B cell (primary cell): ENCODE results near the gene FEV. TPM values are rescaled to one million over a fixed set of nuclear protein-coding genes. Genes with fewer than 3 reads are reported as not detected.

ENCODE experiments used
- ATAC-seq: fragments of 200-7000 bp; cut with Tn5 transposase; one replicate; pipeline ENCODE4 v1.10.0; 2021; ENCODE audit warnings: low read depth, mild to moderate bottlenecking, moderate number of reproducible peaks, moderate library complexity
- CTCF ChIA-PET: fragments of 350-600 bp; sonication (Branson Sonifier 250); formaldehyde crosslinking; loops from one replicate; lab custom pipeline; 2021; ENCODE audit warnings: antibody characterized with exemption, inconsistent platforms; lab: Charles Lee
- POLR2A ChIA-PET: fragments of 350-600 bp; sonication (Branson Sonifier 250); formaldehyde crosslinking; loops from one replicate; lab custom pipeline; 2021; ENCODE audit warnings: antibody characterized with exemption; lab: Charles Lee
- DNase-seq: peaks from one replicate; pipeline ENCODE4 v3.0.0; 2013
- H2AFZ ChIP-seq: 2 replicates; pipeline ENCODE4 v1.6.1; 2012; ENCODE audit warnings: mild to moderate bottlenecking, low read depth, low read length; ENCODE audit not compliant: insufficient read depth, poor library complexity, severe bottlenecking
- H3K27ac ChIP-seq, 2 donors: 1 replicate in 1 of 2; 2 replicates in 1 of 2; pipeline ENCODE4 v1.5.1; 2012 to 2013; ENCODE audit warnings: low read length in 2 of 2, mild to moderate bottlenecking in 2 of 2, moderate library complexity in 1 of 2
- H3K27me3 ChIP-seq, 4 experiments: fragments of 200-600 bp in 1 of 4; sonication (generic) in 1 of 4; replicated peaks in 1 of 4; 1 replicate in 2 of 4; 2 replicates in 2 of 4; pipeline versions ENCODE4 v1.6.1 to v1.7.0; 2013 to 2016; ENCODE audit warnings: low read length in 3 of 4, mild to moderate bottlenecking in 2 of 4, mixed read lengths in 1 of 4, moderate library complexity in 1 of 4; ENCODE audit not compliant: insufficient read depth in 4 of 4, control insufficient read depth in 3 of 4; ENCODE audit errors: control extremely low read depth in 1 of 4
- H3K36me3 ChIP-seq, 2 experiments: replicated peaks in 1 of 2; 1 replicate in 1 of 2; 2 replicates in 1 of 2; pipeline versions ENCODE4 v1.6.1 to v1.7.1; 2013; ENCODE audit warnings: low read length in 1 of 2; ENCODE audit not compliant: insufficient read depth in 2 of 2, control insufficient read depth in 1 of 2; ENCODE audit errors: control extremely low read depth in 1 of 2, extremely low read depth in 1 of 2
- H3K4me1 ChIP-seq, 2 donors: fragments of 200-600 bp in 1 of 2; sonication (generic) in 1 of 2; 1 replicate in 1 of 2; 2 replicates in 1 of 2; pipeline versions ENCODE4 v1.5.1 to v1.6.1; 2013 to 2017; ENCODE audit warnings: low read length in 2 of 2; ENCODE audit not compliant: control insufficient read depth in 2 of 2, insufficient read depth in 2 of 2
- H3K4me2 ChIP-seq: replicated peaks from 2 replicates; pipeline ENCODE3; 2012; ENCODE audit warnings: mild to moderate bottlenecking, low read depth, low read length; ENCODE audit not compliant: poor library complexity, severe bottlenecking
- H3K4me3 ChIP-seq, 5 experiments: fragments of 200-600 bp in 1 of 5; sonication (generic) in 1 of 5; 1 replicate in 3 of 5; 2 replicates in 2 of 5; pipeline versions ENCODE4 v1.5.1 to v1.7.0; 2011 to 2016; ENCODE audit warnings: low read length in 4 of 5, mild to moderate bottlenecking in 4 of 5, low read depth in 2 of 5, control low read depth in 1 of 5, moderate library complexity in 1 of 5; ENCODE audit not compliant: insufficient read depth in 1 of 5; ENCODE audit errors: control extremely low read depth in 1 of 5, extremely low read depth in 1 of 5
- H3K79me2 ChIP-seq: fragments of 200-600 bp; sonication (generic); one replicate; pipeline ENCODE4 v1.6.0; 2016; ENCODE audit warnings: low read length; ENCODE audit not compliant: control insufficient read depth, insufficient read depth
- H3K9ac ChIP-seq: fragments of 200-600 bp; sonication (generic); 2 replicates; pipeline ENCODE4 v1.6.1; 2017; ENCODE audit warnings: mild to moderate bottlenecking, low read length, moderate library complexity
- H3K9me3 ChIP-seq, 3 donors: one replicate each; pipeline versions ENCODE4 v1.6.1 to v1.7.1; 2013; ENCODE audit warnings: low read length in 2 of 3; ENCODE audit not compliant: control insufficient read depth in 2 of 3, insufficient read depth in 1 of 3; ENCODE audit errors: control extremely low read depth in 1 of 3
- H4K20me1 ChIP-seq: 2 replicates; pipeline ENCODE4 v1.6.0; 2012; ENCODE audit warnings: mild to moderate bottlenecking, low read length; ENCODE audit not compliant: insufficient read depth, control insufficient read depth, poor library complexity, severe bottlenecking
- H3K27ac Mint-ChIP-seq: one replicate; pipeline ENCODE4 v1.8.0; 2021; ENCODE audit warnings: mixed read lengths
- H3K27me3 Mint-ChIP-seq: one replicate; pipeline ENCODE4 v1.8.0; 2021; ENCODE audit warnings: mixed read lengths
- H3K4me1 Mint-ChIP-seq: one replicate; pipeline ENCODE4 v1.8.0; 2021; ENCODE audit warnings: mixed read lengths
- H3K4me3 Mint-ChIP-seq: one replicate; pipeline ENCODE4 v1.8.0; 2021; ENCODE audit warnings: mixed read lengths
- H3K9me3 Mint-ChIP-seq: one replicate; pipeline ENCODE4 v1.8.0; 2022; ENCODE audit warnings: mixed read lengths; ENCODE audit not compliant: insufficient read depth
- CTCF ChIP-seq: fragments of 200-600 bp; IDR thresholded peaks from one replicate; pipeline ENCODE4 v1.8.0; 2022; ENCODE audit warnings: antibody characterized with exemption, mild to moderate bottlenecking
- EZH2 ChIP-seq: IDR thresholded peaks from 2 replicates; pipeline ENCODE4 v1.6.1; 2012; ENCODE audit warnings: borderline replicate concordance, low read depth, mild to moderate bottlenecking, moderate library complexity, low read length; ENCODE audit not compliant: insufficient read depth, poor library complexity, severe bottlenecking
- WGBS: methylation state at CpG from one replicate; pipeline ENCODE4 v1.1.5; 2013; ENCODE audit warnings: missing lambda C conversion rate; ENCODE audit not compliant: insufficient coverage; 5-methylcytosine and 5-hydroxymethylcytosine counted together
- intact Hi-C: fragments of 100-400 bp; cut with micrococcal nuclease; formaldehyde crosslinking; loops from one replicate; pipeline ENCODE4 v1.10.0; 2022
- polyA plus RNA-seq: library from polyadenylated mRNA; depleted of rRNA; stranded (reverse); fragments of >200 nt; gene quantifications from 2 replicates; pipeline ENCODE4 v1.2.3, GENCODE V29; 2012
- total RNA-seq, 2 donors: library from RNA; stranded (reverse); fragments of 120-200 nt in 1 of 2; gene quantifications; 1 replicate in 1 of 2; 2 replicates in 1 of 2; pipeline versions ENCODE4 v1.2.3 to v1.2.4, GENCODE V29; 2013 to 2022

FEV gene
- total and polyA plus RNA-seq, 2 donors (not counting 1 experiment from before 2014, with no cell fraction given): not detected

GRCh38 chr2:218954541-218955300, 30.3 kb downstream of the FEV start:
- Histone ChIP-seq H3K4me3 (no peak overlapping the region), H4K20me1 (no peaks in the 10 kb centered on the region), H3K36me3 (no peaks in the 10 kb centered on the region), H3K9ac (no peak overlapping the region), H2AFZ (no peak overlapping the region), H3K79me2 (no peaks in the 10 kb centered on the region), H3K9me3 (peaks cover 0 to 8% (median 0%) of the 10 kb centered on the region in 3 donors), H3K4me2 (no peak overlapping the region), H3K4me1 (peaks cover 5 to 7% of the 10 kb centered on the region in 2 donors), H3K27ac (no peak overlapping the region), H3K27me3 (peaks cover 0 to 33% (median 1%) of the 10 kb centered on the region in 4 experiments)
- Mint-ChIP-seq H3K4me1 (peaks cover 9% of the 10 kb centered on the region), H3K9me3 (no peaks in the 10 kb centered on the region), H3K27me3 (peaks cover 64% of the 10 kb centered on the region), H3K4me3 (no peak overlapping the region), H3K27ac (no peak overlapping the region)
- POLR2A ChIA-PET: no interaction called here
- CTCF ChIA-PET: no interaction called here
- intact Hi-C loops: no loop called here
- TF ChIP-seq CTCF: no peak
- no peak for TF ChIP-seq EZH2
- DNase-seq (no peak), ATAC-seq (no peak)
- WGBS: 92% methylated on average over 3 of the region's 8 CpGs

- Mint-ChIP-seq H3K4me1 (peaks cover 3% of the 10 kb centered on the region), H3K9me3 (no peaks in the 10 kb centered on the region), H3K27ac (no peak overlapping the region), H3K4me3 (no peak overlapping the region), H3K27me3 (peaks cover 61% of the 10 kb centered on the region)
- TF ChIP-seq CTCF: no peak
- no peak for TF ChIP-seq EZH2
- Histone ChIP-seq H2AFZ (no peak overlapping the region), H3K4me1 (no peaks in the 10 kb centered on the region), H3K36me3 (no peaks in the 10 kb centered on the region), H4K20me1 (no peaks in the 10 kb centered on the region), H3K9me3 (peaks cover 0 to 3% (median 0%) of the 10 kb centered on the region in 3 donors), H3K9ac (no peak overlapping the region), H3K79me2 (no peaks in the 10 kb centered on the region), H3K4me3 (no peak overlapping the region), H3K4me2 (no peak overlapping the region), H3K27ac (no peak overlapping the region), H3K27me3 (peaks cover 0 to 25% (median 1%) of the 10 kb centered on the region in 4 experiments)
- ChIA-PET CTCF (interaction anchor here (0.7 to 1.4 kb wide), 4 partner anchors 11 to 166 kb away, joined by 3 read pairs; no protein-coding TSS in a partner anchor), POLR2A (no interaction called here)
- intact Hi-C loops: no loop called here
- WGBS: 74% methylated on average over 18 of the region's 18 CpGs
- ATAC-seq: no peak
- no peak for DNase-seq
Observed at GRCh38 chr2:218953366-218953954, 31.5 kb downstream of the FEV start.
